SK-N-SH (cell line): ENCODE measurements around the gene CACNA1E. TPM values are rescaled to one million over a fixed set of nuclear protein-coding genes. Genes with fewer than 3 reads are reported as not detected.

Experiments used
- CTCF ChIA-PET: fragments of 300-600, 350-600 bp; formaldehyde crosslinking; extraction: SDS; loops from one replicate; lab custom pipeline; 2021; lab: Yijun Ruan, JAX
- POLR2A ChIA-PET: fragments of 350-600 bp; sonication (Branson Sonifier 250); formaldehyde crosslinking; extraction: SDS; loops from one replicate; lab custom pipeline; 2020; ENCODE audit warnings: antibody characterized with exemption, inconsistent platforms; lab: Yijun Ruan, JAX
- DNase-seq: peaks from one replicate; pipeline ENCODE4 v3.0.0; 2012
- H2AFZ ChIP-seq: fragments of 200-600 bp; sonication (generic); 2 replicates; pipeline ENCODE4 v1.8.1; 2016; ENCODE audit warnings: antibody characterized with exemption, mild to moderate bottlenecking, low read depth
- H3F3A ChIP-seq: fragments of 200-600 bp; sonication (generic); replicated peaks from 2 replicates; pipeline ENCODE3; 2016; ENCODE audit warnings: antibody characterized with exemption, mild to moderate bottlenecking; ENCODE audit not compliant: insufficient read depth
- H3K27ac ChIP-seq, 2 experiments: fragments of 200-500 bp in 1 of 2; fragments of 200-600 bp in 1 of 2; sonication (Bioruptor generic) in 1 of 2; sonication (generic), shearing (Covaris generic) in 1 of 2; 2 replicates each; pipeline versions ENCODE4 v1.5.1 to v1.6.1; 2014 to 2016; ENCODE audit warnings: low read depth in 2 of 2, inconsistent platforms in 1 of 2, low read length in 1 of 2, mild to moderate bottlenecking in 1 of 2, mixed read lengths in 1 of 2
- H3K27me3 ChIP-seq: fragments of 200-600 bp; sonication (generic), shearing (Covaris generic); 2 replicates; pipeline ENCODE4 v1.6.1; 2016; ENCODE audit warnings: mixed run types; ENCODE audit not compliant: insufficient read depth
- H3K36me3 ChIP-seq, 2 experiments: fragments of 200-500 bp in 1 of 2; fragments of 200-600 bp in 1 of 2; sonication (Bioruptor generic) in 1 of 2; sonication (generic) in 1 of 2; replicated peaks in 1 of 2; 2 replicates each; pipeline versions ENCODE3 to v1.5.1; 2014 to 2016; ENCODE audit warnings: low read length in 1 of 2, mild to moderate bottlenecking in 1 of 2; ENCODE audit not compliant: insufficient read depth in 2 of 2, control insufficient read depth in 1 of 2
- H3K4me1 ChIP-seq, 2 experiments: fragments of 200-500 bp in 1 of 2; fragments of 200-600 bp in 1 of 2; sonication (Bioruptor generic) in 1 of 2; sonication (generic), shearing (Covaris generic) in 1 of 2; 2 replicates each; pipeline versions ENCODE4 v1.5.1 to v1.6.1; 2014 to 2016; ENCODE audit warnings: low read depth in 1 of 2, low read length in 1 of 2, mixed run types in 1 of 2; ENCODE audit not compliant: insufficient read depth in 2 of 2, control insufficient read depth in 1 of 2
- H3K4me2 ChIP-seq: fragments of 200-600 bp; sonication (generic), shearing (Covaris generic); 2 replicates; pipeline ENCODE4 v1.6.1; 2017; ENCODE audit warnings: mixed run types
- H3K4me3 ChIP-seq, 2 experiments: fragments of 200-500 bp in 1 of 2; fragments of 200-600 bp in 1 of 2; sonication (Bioruptor generic) in 1 of 2; sonication (generic), shearing (Covaris generic) in 1 of 2; 2 replicates each; pipeline versions ENCODE4 v1.5.1 to v1.8.1; 2014 to 2016; ENCODE audit warnings: low read depth in 2 of 2, inconsistent platforms in 1 of 2, low read length in 1 of 2, mild to moderate bottlenecking in 1 of 2, mixed read lengths in 1 of 2, moderate library complexity in 1 of 2
- H3K79me2 ChIP-seq: fragments of 200-600 bp; sonication (generic); 2 replicates; pipeline ENCODE4 v1.8.1; 2017; ENCODE audit warnings: mild to moderate bottlenecking; ENCODE audit not compliant: insufficient read depth
- H3K9ac ChIP-seq: fragments of 200-600 bp; sonication (generic); 2 replicates; pipeline ENCODE4 v1.6.1; 2017; ENCODE audit warnings: mixed run types
- H3K9me2 ChIP-seq: fragments of 200-600 bp; sonication (generic); 2 replicates; pipeline ENCODE4 v1.6.1; 2017; ENCODE audit warnings: mixed run types
- H3K9me3 ChIP-seq: fragments of 200-600 bp; sonication (generic); 2 replicates; pipeline ENCODE4 v1.6.1; 2017; ENCODE audit warnings: mixed run types, mild to moderate bottlenecking, moderate library complexity
- H4K20me1 ChIP-seq: fragments of 200-600 bp; sonication (generic); 2 replicates; pipeline ENCODE4 v1.6.1; 2017; ENCODE audit warnings: mild to moderate bottlenecking, mixed run types; ENCODE audit not compliant: insufficient read depth
- CTCF ChIP-seq: fragments of 200-600 bp; sonication (generic); IDR thresholded peaks from 2 replicates; pipeline ENCODE4 v1.6.1; 2017; ENCODE audit warnings: antibody characterized with exemption, mild to moderate bottlenecking, moderate library complexity
- ELF1 ChIP-seq: IDR thresholded peaks from 2 replicates; pipeline ENCODE4 v1.4.0; 2012
- EP300 ChIP-seq, 2 experiments: IDR thresholded peaks; 2 replicates each; pipeline versions ENCODE4 v1.4.0 to v1.6.1; 2012; ENCODE audit warnings: borderline replicate concordance in 1 of 2, low read depth in 1 of 2, low read length in 1 of 2
- EZH2phosphoT487 ChIP-seq: fragments of 200-600 bp; sonication (generic); IDR thresholded peaks from 2 replicates; pipeline ENCODE4 v1.6.1; 2017; ENCODE audit warnings: low read depth, mixed run types, mild to moderate bottlenecking, antibody characterized with exemption, moderate library complexity, borderline replicate concordance
- FOSL2 ChIP-seq: IDR thresholded peaks from 2 replicates; pipeline ENCODE4 v1.4.0; 2012; ENCODE audit warnings: low read depth, mild to moderate bottlenecking, moderate library complexity, borderline replicate concordance
- FOXM1 ChIP-seq: IDR thresholded peaks from 2 replicates; pipeline ENCODE4 v1.4.0; 2012; ENCODE audit warnings: low read depth, mild to moderate bottlenecking
- GABPA ChIP-seq: IDR thresholded peaks from 2 replicates; pipeline ENCODE4 v1.4.0; 2012; ENCODE audit warnings: low read depth, mild to moderate bottlenecking
- GATA2 ChIP-seq: sonication (generic); formaldehyde crosslinking; IDR thresholded peaks from 2 replicates; pipeline ENCODE4 v1.5.0; 2020; ENCODE audit warnings: mild to moderate bottlenecking, missing genetic modification reagents
- JUND ChIP-seq: IDR thresholded peaks from 2 replicates; pipeline ENCODE4 v1.4.0; 2012
- MAX ChIP-seq: IDR thresholded peaks from 2 replicates; pipeline ENCODE4 v1.4.0; 2012; ENCODE audit warnings: low read depth
- MXI1 ChIP-seq: IDR thresholded peaks from 2 replicates; pipeline ENCODE4 v1.6.1; 2012; ENCODE audit warnings: mild to moderate bottlenecking, low read depth, low read length, improper control_type of control experiment
- NRF1 ChIP-seq: IDR thresholded peaks from 2 replicates; pipeline ENCODE4 v1.6.1; 2012; ENCODE audit warnings: low read depth, mild to moderate bottlenecking, low read length
- PBX3 ChIP-seq: IDR thresholded peaks from 2 replicates; pipeline ENCODE4; 2012
- POLR2AphosphoS5 ChIP-seq: IDR thresholded peaks from 2 replicates; pipeline ENCODE4 v1.6.1; 2012; ENCODE audit warnings: low read depth, low read length
- RAD21 ChIP-seq: IDR thresholded peaks from 2 replicates; pipeline ENCODE4 v1.6.1; 2012; ENCODE audit warnings: mild to moderate bottlenecking, low read length
- RFX5 ChIP-seq: IDR thresholded peaks from 2 replicates; pipeline ENCODE4 v1.6.1; 2012; ENCODE audit warnings: mild to moderate bottlenecking, improper control_type of control experiment, low read length
- SMC3 ChIP-seq: IDR thresholded peaks from 2 replicates; pipeline ENCODE4 v1.6.1; 2012; ENCODE audit warnings: low read depth, low read length, improper control_type of control experiment
- TCF12 ChIP-seq: IDR thresholded peaks from 2 replicates; pipeline ENCODE4 v1.4.0; 2012
- USF2 ChIP-seq: fragments of 150-350 bp; IDR thresholded peaks from 2 replicates; pipeline ENCODE4 v1.6.1; 2017; ENCODE audit warnings: antibody characterized with exemption, low read length, low read depth, borderline replicate concordance
- ZBTB33 ChIP-seq: IDR thresholded peaks from 2 replicates; pipeline ENCODE4 v1.4.0; 2012; ENCODE audit warnings: low read depth, borderline replicate concordance
- WGBS: methylation state at CpG from one replicate; pipeline ENCODE4 v1.1.6; 2017; ENCODE audit warnings: low lambda C conversion rate; 5-methylcytosine and 5-hydroxymethylcytosine counted together
- polyA plus RNA-seq, 3 experiments: library from polyadenylated mRNA; depleted of rRNA; stranded (reverse); fragments of >200 nt; gene quantifications; 2 replicates each; pipeline ENCODE4 v1.2.3, GENCODE V29; 2012

Gene CACNA1E
- polyA plus RNA-seq, 1 of the 3 experiments (the other 2 are of a cell fraction) = not detected

GRCh38 chr1:181655756-181656155 is 172.4 kb downstream of the CACNA1E start:
- POLR2A ChIA-PET = no interaction called here
- no peak overlapping the region for H3K27ac ChIP-seq
- no peak for DNase-seq
- H4K20me1 ChIP-seq = no peaks in the 10 kb centered on the region
- no peak overlapping the region for H3K4me3 ChIP-seq
- H3K27me3 ChIP-seq = no peaks in the 10 kb centered on the region
- H2AFZ ChIP-seq = no peak overlapping the region
- no peaks in the 10 kb centered on the region for H3F3A ChIP-seq
- CTCF ChIA-PET = no interaction called here
- no peak for TF ChIP-seq TCF12
- no peak for TF ChIP-seq ZBTB33
- no peak for TF ChIP-seq NRF1
- TF ChIP-seq POLR2AphosphoS5 = no peak
- no peak for TF ChIP-seq EZH2phosphoT487
- TF ChIP-seq RFX5 = no peak
- TF ChIP-seq JUND = no peak
- no peak for TF ChIP-seq SMC3
- TF ChIP-seq RAD21 = no peak
- H3K9me2 ChIP-seq = no peaks in the 10 kb centered on the region
- 36% methylated on average over 2 of the region's 2 CpGs for WGBS
- H3K79me2 ChIP-seq = no peaks in the 10 kb centered on the region
- peaks cover 0 to 2% of the 10 kb centered on the region in 2 experiments; a peak in 1 of 4 replicates for H3K4me1 ChIP-seq
- H3K4me2 ChIP-seq = no peak overlapping the region
- H3K36me3 ChIP-seq = no peaks in the 10 kb centered on the region
- no peaks in the 10 kb centered on the region for H3K9me3 ChIP-seq
- H3K9ac ChIP-seq = no peak overlapping the region

GRCh38 chr1:181656491-181656890 is 173.2 kb downstream of the CACNA1E start:
- Histone ChIP-seq H3K9me3 (no peaks in the 10 kb centered on the region), H3K27me3 (no peaks in the 10 kb centered on the region), H3K9ac (no peak overlapping the region), H4K20me1 (no peaks in the 10 kb centered on the region), H3K4me2 (no peak overlapping the region), H2AFZ (no peak overlapping the region), H3K4me1 (peaks cover 0 to 2% of the 10 kb centered on the region in 2 experiments; a peak in 1 of 4 replicates), H3K27ac (no peak overlapping the region), H3K9me2 (no peaks in the 10 kb centered on the region), H3K36me3 (no peaks in the 10 kb centered on the region)
- CTCF ChIA-PET = no interaction called here
- 54% methylated on average over 2 of the region's 2 CpGs for WGBS
- no peak for DNase-seq
- TF ChIP-seq PBX3 = no peak
- TF ChIP-seq RFX5 = no peak
- no peak for TF ChIP-seq MXI1
- TF ChIP-seq FOXM1 = no peak
- no peak for TF ChIP-seq RAD21
- TF ChIP-seq ELF1 = no peak
- TF ChIP-seq GATA2 = no peak
- TF ChIP-seq GABPA = no peak
- TF ChIP-seq CTCF = no peak
- TF ChIP-seq TCF12 = no peak
- no peak for TF ChIP-seq MAX
- TF ChIP-seq EP300 (IDR thresholded peaks at IDR 0.05; ENCODE audit: borderline replicate concordance in 1 of 2, low read depth in 1 of 2, low read length in 1 of 2) = no peak
- no peak for TF ChIP-seq USF2
- TF ChIP-seq FOSL2 = no peak
- TF ChIP-seq, all 33 proteins: peak for 0
- no peaks in the 10 kb centered on the region for H3F3A ChIP-seq
- POLR2A ChIA-PET = no interaction called here
- H3K4me3 ChIP-seq = no peak overlapping the region
- H3K79me2 ChIP-seq = no peaks in the 10 kb centered on the region
